Stimulated activated naive CD8-positive, alpha-beta T cell treated with anti-CD3 and anti-CD28 coated beads, Interleukin-15, amount 100 ng/mL, for 72 hours (primary cell): ENCODE results near the gene AR.

Experiments
- ATAC-seq: fragments of 150-1000 bp; cut with Tn5 transposase; 2 replicates; pipeline ENCODE4 v1.10.0; 2021; ENCODE audit warnings: mild to moderate bottlenecking, moderate library complexity
- DNase-seq, 2 donors: peaks; one replicate each; pipeline ENCODE4 v3.0.0; 2021 to 2022
- H3K27ac Mint-ChIP-seq, 2 donors: one replicate each; pipeline ENCODE4 v1.8.0; 2022; ENCODE audit warnings: mild to moderate bottlenecking in 2 of 2, mixed read lengths in 2 of 2, moderate library complexity in 2 of 2
- H3K27me3 Mint-ChIP-seq: one replicate; pipeline ENCODE4 v1.8.0; 2022; ENCODE audit warnings: mixed read lengths
- H3K4me1 Mint-ChIP-seq: one replicate; pipeline ENCODE4 v1.8.0; 2022; ENCODE audit warnings: mild to moderate bottlenecking, mixed read lengths
- H3K4me3 Mint-ChIP-seq, 2 donors: one replicate each; pipeline ENCODE4 v1.8.0; 2022; ENCODE audit warnings: mild to moderate bottlenecking in 2 of 2, mixed read lengths in 2 of 2, moderate library complexity in 1 of 2
- H3K9me3 Mint-ChIP-seq, 2 donors: one replicate each; pipeline ENCODE4 v1.8.0; 2022; ENCODE audit warnings: mixed read lengths in 2 of 2

Gene AR

GRCh38 chrX:67543818-67544217 lies at the start of gene AR:
Gene AR (plus strand): TSS chrX:67544021. CDS start chrX:67545147, 1,126 bp downstream.
- ATAC-seq (no peak), DNase-seq (no peak)
- Mint-ChIP-seq H3K4me1 (peaks cover 17% of the 10 kb centered on the region), H3K27me3 (peaks cover 45% of the 10 kb centered on the region), H3K4me3 (peak within 1 kb of the TSS; percentile 32 to 35), H3K9me3 (no peaks in the 10 kb centered on the region), H3K27ac (no peak within 1 kb of the TSS)

- H3K27me3 Mint-ChIP-seq = no peaks in the 10 kb centered on the region
- H3K4me3 Mint-ChIP-seq = no peak overlapping the region
- DNase-seq = no peak
- peaks cover 0 to 6% of the 10 kb centered on the region in 2 donors for H3K9me3 Mint-ChIP-seq
- H3K27ac Mint-ChIP-seq = no peak overlapping the region
- ATAC-seq = no peak
- H3K4me1 Mint-ChIP-seq = no peaks in the 10 kb centered on the region
These were observed 43.2 kb upstream of the AR start for GRCh38 chrX:67500617-67501016.

- DNase-seq = no peak
- no peak for ATAC-seq
- no peaks in the 10 kb centered on the region for H3K27me3 Mint-ChIP-seq
- H3K4me3 Mint-ChIP-seq = no peak overlapping the region
- no peak overlapping the region for H3K27ac Mint-ChIP-seq
- peaks cover 0 to 7% of the 10 kb centered on the region in 2 donors for H3K9me3 Mint-ChIP-seq
- H3K4me1 Mint-ChIP-seq = no peaks in the 10 kb centered on the region
These were observed 40.8 kb upstream of the AR start for GRCh38 chrX:67503004-67503403.

GRCh38 chrX:67503453-67503852 lies 40.4 kb upstream of the AR start:
- Mint-ChIP-seq H3K4me3 (no peak overlapping the region), H3K4me1 (no peaks in the 10 kb centered on the region), H3K27ac (no peak overlapping the region), H3K27me3 (no peaks in the 10 kb centered on the region), H3K9me3 (peaks cover 0 to 7% of the 10 kb centered on the region in 2 donors)
- no peak for ATAC-seq
- DNase-seq = no peak

GRCh38 chrX:67520671-67521070 lies 23.1 kb upstream of the AR start:
- Mint-ChIP-seq H3K4me3 (no peak overlapping the region), H3K4me1 (no peaks in the 10 kb centered on the region), H3K9me3 (peaks cover 0 to 2% of the 10 kb centered on the region in 2 donors), H3K27me3 (no peaks in the 10 kb centered on the region), H3K27ac (no peak overlapping the region)
- ATAC-seq = no peak
- DNase-seq = no peak

- no peaks in the 10 kb centered on the region for H3K4me1 Mint-ChIP-seq
- H3K9me3 Mint-ChIP-seq = no peaks in the 10 kb centered on the region
- DNase-seq (no peak), ATAC-seq (no peak)
- no peak overlapping the region for H3K27ac Mint-ChIP-seq
- no peaks in the 10 kb centered on the region for H3K27me3 Mint-ChIP-seq
- H3K4me3 Mint-ChIP-seq = no peak overlapping the region
These were observed 20.7 kb upstream of the AR start for GRCh38 chrX:67523002-67523681.

GRCh38 chrX:67523932-67524331 lies 19.9 kb upstream of the AR start:
- Mint-ChIP-seq H3K27me3 (no peaks in the 10 kb centered on the region), H3K9me3 (no peaks in the 10 kb centered on the region), H3K27ac (no peak overlapping the region), H3K4me3 (no peak overlapping the region), H3K4me1 (no peaks in the 10 kb centered on the region)
- DNase-seq = no peak
- no peak for ATAC-seq

GRCh38 chrX:67524428-67524827 lies 19.4 kb upstream of the AR start:
- Mint-ChIP-seq H3K27ac (peak overlapping the region in 1 of 2 donors; percentile 25), H3K9me3 (no peaks in the 10 kb centered on the region), H3K4me1 (no peaks in the 10 kb centered on the region), H3K27me3 (no peaks in the 10 kb centered on the region), H3K4me3 (no peak overlapping the region)
- no peak for DNase-seq
- no peak for ATAC-seq

- Mint-ChIP-seq H3K27me3 (no peaks in the 10 kb centered on the region), H3K9me3 (no peaks in the 10 kb centered on the region), H3K4me1 (no peaks in the 10 kb centered on the region), H3K27ac (peak overlapping the region in 1 of 2 donors; percentile 74), H3K4me3 (no peak overlapping the region)
- ATAC-seq (no peak), DNase-seq (no peak)
These were observed 18.7 kb upstream of the AR start for GRCh38 chrX:67524950-67525691.

GRCh38 chrX:67536564-67536963 lies 7.3 kb upstream of the AR start:
- H3K4me1 Mint-ChIP-seq = no peaks in the 10 kb centered on the region
- ATAC-seq (no peak), DNase-seq (no peak)
- H3K27ac Mint-ChIP-seq = no peak overlapping the region
- no peaks in the 10 kb centered on the region for H3K9me3 Mint-ChIP-seq
- no peak overlapping the region for H3K4me3 Mint-ChIP-seq
- H3K27me3 Mint-ChIP-seq = peaks cover 8% of the 10 kb centered on the region

- peaks cover 8% of the 10 kb centered on the region for H3K27me3 Mint-ChIP-seq
- H3K4me3 Mint-ChIP-seq = no peak overlapping the region
- H3K27ac Mint-ChIP-seq = no peak overlapping the region
- no peak for DNase-seq
- no peaks in the 10 kb centered on the region for H3K9me3 Mint-ChIP-seq
- H3K4me1 Mint-ChIP-seq = no peaks in the 10 kb centered on the region
- no peak for ATAC-seq
These were observed 5.4 kb upstream of the AR start for GRCh38 chrX:67538383-67538782.

- H3K27me3 Mint-ChIP-seq = peaks cover 45% of the 10 kb centered on the region
- no peaks in the 10 kb centered on the region for H3K9me3 Mint-ChIP-seq
- H3K27ac Mint-ChIP-seq = no peak overlapping the region
- ATAC-seq (no peak), DNase-seq (no peak)
- H3K4me1 Mint-ChIP-seq = peaks cover 17% of the 10 kb centered on the region
- H3K4me3 Mint-ChIP-seq = peak overlapping the region; percentile 32 to 35
These were observed 637 bp downstream of the AR start for GRCh38 chrX:67544281-67545035.

GRCh38 chrX:67545036-67545821 lies 1.4 kb downstream of the AR start:
- Mint-ChIP-seq H3K4me3 (peak overlapping the region; percentile 35 to 51), H3K27ac (no peak overlapping the region)

GRCh38 chrX:67545893-67546495 lies 2.2 kb downstream of the AR start:
- no peaks in the 10 kb centered on the region for H3K9me3 Mint-ChIP-seq
- ATAC-seq (peak; percentile 65), DNase-seq (no peak)
- H3K27ac Mint-ChIP-seq = no peak overlapping the region
- H3K4me3 Mint-ChIP-seq = peak overlapping the region; percentile 18 to 29
- peaks cover 17% of the 10 kb centered on the region for H3K4me1 Mint-ChIP-seq
- H3K27me3 Mint-ChIP-seq = peaks cover 40% of the 10 kb centered on the region

More at GRCh38 chrX:67545036-67545821, 1.4 kb downstream of the AR start:
- DNase-seq (peak; percentile 1 to 8), ATAC-seq (peak; percentile 35)
- peaks cover 17% of the 10 kb centered on the region for H3K4me1 Mint-ChIP-seq
- peaks cover 45% of the 10 kb centered on the region for H3K27me3 Mint-ChIP-seq
- no peaks in the 10 kb centered on the region for H3K9me3 Mint-ChIP-seq
